Cardiac muscle cell (in vitro differentiated cells and primary cell): ENCODE data around the gene PRPF6. TPM values are rescaled to one million over a fixed set of nuclear protein-coding genes. Genes with fewer than 3 reads are reported as not detected.
A peak's percentile ranks its signal among the peaks of the same experiment; 100 is the strongest.

Experiments used
- DNase-seq, 2 donors: peaks; one replicate each; pipeline versions ENCODE4 v3.0.0 to v3.0.0-alpha.2; 2010 to 2017; ENCODE audit warnings: low read depth in 1 of 2, low spot score in 1 of 2
- H3K27ac ChIP-seq: fragments of 200-600 bp; sonication (generic); 2 replicates; pipeline ENCODE4 v1.5.1; 2016
- H3K27me3 ChIP-seq: fragments of 200-600 bp; sonication (generic); 2 replicates; pipeline ENCODE4 v1.6.0; 2016; ENCODE audit warnings: control low read depth
- H3K36me3 ChIP-seq: fragments of 200-600 bp; sonication (generic); 2 replicates; pipeline ENCODE4 v1.5.1; 2016; ENCODE audit warnings: control low read depth
- H3K4me1 ChIP-seq: fragments of 200-600 bp; sonication (generic); 2 replicates; pipeline ENCODE4 v1.8.1; 2017; ENCODE audit warnings: low read depth, mild to moderate bottlenecking, mixed run types
- H3K4me3 ChIP-seq: fragments of 200-600 bp; sonication (generic); 2 replicates; pipeline ENCODE4 v1.5.1; 2016; ENCODE audit warnings: mild to moderate bottlenecking
- H3K9me3 ChIP-seq: fragments of 200-600 bp; sonication (generic); 2 replicates; pipeline ENCODE4 v1.5.1; 2017; ENCODE audit warnings: low read depth, mild to moderate bottlenecking, control low read depth
- polyA plus RNA-seq: library from polyadenylated mRNA; unstranded; fragments of >200 nt; fragmentation: Nextera tagmentation; extraction: Ambion mirVana; gene quantifications from 2 replicates; pipeline ENCODE4 v1.2.1, GENCODE V29; 2016
- total RNA-seq: library from RNA; depleted of rRNA; stranded (reverse); fragments of >200 nt; gene quantifications from 2 replicates; pipeline ENCODE4 v1.2.3, GENCODE V29; 2016
- TF ChIP-seq, protein P1 (sequence below): IDR thresholded peaks from 2 replicates; pipeline ENCODE4 v1.5.1; 2012; ENCODE audit warnings: low read depth, mild to moderate bottlenecking, low read length

PRPF6 gene
- total and polyA plus RNA-seq, 2 experiments from 2014 or later, result 67.6 to 73.5 TPM

DNA sequence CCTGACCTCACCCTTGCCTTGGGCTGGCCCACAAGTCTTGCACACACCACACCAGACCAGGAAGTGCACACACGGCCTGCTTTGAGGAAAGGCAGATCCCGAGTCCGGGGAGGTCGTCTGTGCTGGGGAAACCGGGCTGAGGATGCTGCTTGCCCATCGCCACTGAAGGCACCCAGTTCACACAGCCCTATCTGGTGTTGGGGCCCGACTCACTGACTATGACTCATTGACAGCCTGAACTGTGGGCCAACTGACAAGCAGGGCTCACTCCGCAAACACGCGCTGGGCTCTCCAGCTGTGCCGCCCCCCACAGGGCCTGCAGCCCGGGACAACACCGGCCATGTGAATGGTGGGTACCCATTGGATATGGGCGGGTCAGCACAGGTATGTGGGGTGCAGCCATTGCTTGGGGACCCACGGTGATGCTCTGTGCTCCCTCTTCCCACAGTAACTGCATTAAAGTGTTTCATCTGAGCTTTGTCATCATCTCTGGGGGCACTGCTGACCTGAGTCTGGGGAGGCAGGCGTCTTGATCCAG, 3.1 kb upstream of the PRPF6 start:
- Histone ChIP-seq H3K9me3 (no peaks in the 10 kb centered on the region), H3K27ac (no peak overlapping the region), H3K4me3 (no peak overlapping the region), H3K36me3 (no peaks in the 10 kb centered on the region), H3K4me1 (peaks cover 8% of the 10 kb centered on the region), H3K27me3 (no peaks in the 10 kb centered on the region)
- peak in 1 of 2 donors; percentile 75 for DNase-seq
- TF ChIP-seq, protein P1, sequence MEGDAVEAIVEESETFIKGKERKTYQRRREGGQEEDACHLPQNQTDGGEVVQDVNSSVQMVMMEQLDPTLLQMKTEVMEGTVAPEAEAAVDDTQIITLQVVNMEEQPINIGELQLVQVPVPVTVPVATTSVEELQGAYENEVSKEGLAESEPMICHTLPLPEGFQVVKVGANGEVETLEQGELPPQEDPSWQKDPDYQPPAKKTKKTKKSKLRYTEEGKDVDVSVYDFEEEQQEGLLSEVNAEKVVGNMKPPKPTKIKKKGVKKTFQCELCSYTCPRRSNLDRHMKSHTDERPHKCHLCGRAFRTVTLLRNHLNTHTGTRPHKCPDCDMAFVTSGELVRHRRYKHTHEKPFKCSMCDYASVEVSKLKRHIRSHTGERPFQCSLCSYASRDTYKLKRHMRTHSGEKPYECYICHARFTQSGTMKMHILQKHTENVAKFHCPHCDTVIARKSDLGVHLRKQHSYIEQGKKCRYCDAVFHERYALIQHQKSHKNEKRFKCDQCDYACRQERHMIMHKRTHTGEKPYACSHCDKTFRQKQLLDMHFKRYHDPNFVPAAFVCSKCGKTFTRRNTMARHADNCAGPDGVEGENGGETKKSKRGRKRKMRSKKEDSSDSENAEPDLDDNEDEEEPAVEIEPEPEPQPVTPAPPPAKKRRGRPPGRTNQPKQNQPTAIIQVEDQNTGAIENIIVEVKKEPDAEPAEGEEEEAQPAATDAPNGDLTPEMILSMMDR, result no peak

DNA sequence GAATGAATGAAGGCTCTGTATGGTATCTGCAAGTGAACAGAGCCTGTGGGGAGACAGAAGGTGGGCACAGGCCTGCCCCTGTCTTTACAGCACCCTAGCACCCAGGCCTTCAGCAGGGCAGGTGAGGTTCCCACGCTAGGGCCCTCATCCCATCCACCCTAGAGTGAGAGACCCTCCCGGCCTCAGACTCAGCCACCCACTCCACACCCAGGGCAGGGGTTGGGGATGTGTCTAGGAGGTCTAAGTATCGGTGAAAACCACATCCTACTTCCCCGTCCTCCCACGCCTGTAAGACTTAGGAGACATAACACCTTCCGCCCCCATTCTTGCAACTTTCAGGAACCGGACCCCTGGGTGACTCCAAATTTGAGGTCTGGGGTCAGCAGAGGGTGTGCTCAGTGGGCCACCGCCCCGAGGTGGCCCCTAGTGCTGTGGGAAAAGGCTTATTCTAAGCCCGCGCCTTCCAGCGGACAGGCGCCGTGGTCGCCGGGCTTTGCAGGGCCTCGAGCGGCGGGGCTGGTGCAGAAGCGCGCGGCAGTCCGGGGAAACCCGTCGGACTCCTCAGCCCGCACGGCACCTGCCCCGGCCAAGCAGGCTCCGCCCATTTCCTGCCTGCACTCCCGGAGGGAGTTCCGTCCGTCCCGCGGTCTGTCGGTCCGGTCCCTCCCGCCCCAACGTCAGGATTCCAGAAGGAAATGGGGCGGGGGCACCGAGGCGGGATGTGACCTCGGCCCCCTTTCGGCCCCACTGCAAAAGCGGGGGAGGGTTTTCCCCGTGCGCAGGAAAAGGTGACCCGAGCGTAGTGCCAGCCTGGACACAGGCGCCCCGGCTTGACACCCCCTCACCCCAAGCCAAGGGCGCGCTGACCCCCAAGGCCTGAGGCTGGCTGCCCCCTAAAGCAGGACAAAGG, 2.4 kb upstream of the PRPF6 start:
- TF ChIP-seq, protein P1, result no peak
- DNase-seq, result peak; percentile 49 to 78
- H3K4me1 ChIP-seq, result peaks cover 8% of the 10 kb centered on the region
- H3K4me3 ChIP-seq, result peak overlapping the region; percentile 75
- H3K27ac ChIP-seq, result no peak overlapping the region
- no peaks in the 10 kb centered on the region for H3K27me3 ChIP-seq
- H3K36me3 ChIP-seq, result no peaks in the 10 kb centered on the region
- H3K9me3 ChIP-seq, result no peaks in the 10 kb centered on the region

DNA sequence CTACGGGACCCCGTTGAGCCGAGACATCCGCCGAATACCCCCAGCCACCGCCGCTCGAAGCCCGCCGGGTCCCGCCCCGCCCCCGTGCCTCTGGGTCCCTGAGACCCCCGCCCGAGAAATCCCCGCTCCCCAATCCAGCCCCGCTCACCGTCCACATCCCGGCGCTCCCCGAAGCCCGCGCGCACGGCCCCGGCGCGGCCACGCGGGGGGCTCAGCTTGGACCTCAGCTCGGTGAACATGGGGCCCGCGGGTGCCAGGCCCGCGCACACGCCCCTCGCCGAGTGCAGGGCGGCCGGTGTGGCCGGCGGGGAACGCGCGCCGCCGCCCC, 1.7 kb upstream of the PRPF6 start:
- Histone ChIP-seq H3K9me3 (no peaks in the 10 kb centered on the region), H3K36me3 (no peaks in the 10 kb centered on the region), H3K27me3 (no peaks in the 10 kb centered on the region), H3K27ac (no peak overlapping the region), H3K4me1 (peaks cover 8% of the 10 kb centered on the region), H3K4me3 (peak overlapping the region; percentile 75)
- TF ChIP-seq, protein P1, result no peak
- DNase-seq, result no peak

DNA sequence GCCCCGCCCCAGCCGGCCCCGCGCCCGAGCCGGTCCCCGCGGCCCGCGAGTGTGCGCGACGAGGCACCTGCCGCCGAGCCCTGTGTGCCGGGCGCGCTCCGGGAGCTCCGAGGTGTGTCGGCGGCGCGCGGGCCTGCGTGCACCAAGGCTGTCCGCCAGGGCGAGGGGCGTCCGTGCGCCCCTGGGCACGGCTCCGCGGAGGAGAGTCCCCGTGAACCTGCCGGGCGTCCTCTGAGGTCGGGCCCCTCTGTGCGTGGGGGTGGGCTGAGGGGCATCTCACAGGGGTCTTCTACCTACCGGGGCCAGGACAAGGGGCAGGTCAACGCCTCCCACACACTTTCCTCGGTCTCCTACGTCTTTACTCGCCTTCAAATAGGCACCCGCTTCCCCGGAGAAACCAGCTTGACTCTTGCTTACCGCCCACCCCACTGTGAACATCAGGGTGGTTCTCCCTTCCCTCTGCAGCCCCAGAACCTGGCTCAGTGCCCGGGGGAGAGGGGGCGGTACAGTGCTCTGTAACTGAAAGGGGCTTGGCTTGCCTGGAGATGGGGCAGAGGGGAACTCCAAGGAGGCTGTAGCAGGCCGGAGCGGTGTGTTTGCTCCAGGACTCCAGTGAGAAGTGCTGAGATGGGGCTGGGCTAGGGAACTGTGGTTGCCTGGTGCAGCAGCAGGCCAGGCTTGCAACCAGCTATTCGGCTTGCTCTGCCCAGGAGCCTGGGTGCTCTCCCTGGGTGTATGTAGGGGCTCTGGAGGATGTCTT, 1.2 kb upstream of the PRPF6 start, which contains the start of gene SAMD10:
TSS of gene SAMD10 (minus strand) at position 86 of the 760 bp plus-strand sequence. CDS start 175 bp downstream, outside the sequence.
- H3K9me3 ChIP-seq, result no peaks in the 10 kb centered on the region
- peaks cover 8% of the 10 kb centered on the region for H3K4me1 ChIP-seq
- peak; percentile 37 to 77 for DNase-seq
- peaks cover 4% of the 10 kb centered on the region for H3K36me3 ChIP-seq
- peak within 1 kb of the TSS; percentile 1 for H3K27ac ChIP-seq
- H3K4me3 ChIP-seq, result peak within 1 kb of the TSS; percentile 75
- H3K27me3 ChIP-seq, result no peaks in the 10 kb centered on the region
- TF ChIP-seq, protein P1, result no peak

DNA sequence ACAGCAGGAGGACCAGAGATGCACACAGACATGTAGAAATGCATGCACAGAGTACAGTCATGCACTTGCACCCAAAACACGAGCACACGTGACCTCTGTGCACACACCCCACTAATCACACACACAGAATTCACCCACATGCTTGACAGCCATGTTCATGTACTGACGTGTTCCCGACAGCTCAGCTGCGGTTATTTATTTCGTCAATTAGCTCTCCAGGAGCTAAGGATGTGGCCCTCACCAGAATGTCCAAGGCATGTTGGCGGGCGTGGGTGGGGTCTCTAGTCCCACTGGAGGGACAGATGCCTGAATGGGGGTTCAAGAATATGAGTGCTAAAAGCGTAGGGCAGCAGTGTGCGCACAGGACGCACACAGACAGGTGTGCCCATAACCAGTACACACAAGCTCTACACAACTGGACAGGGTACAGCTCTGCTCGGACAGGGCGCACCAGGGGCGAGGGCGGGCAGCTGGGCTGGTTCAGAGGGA, 571 bp upstream of the PRPF6 start:
- TF ChIP-seq, protein P1, result no peak
- Histone ChIP-seq H3K27me3 (no peaks in the 10 kb centered on the region), H3K4me3 (peak overlapping the region; percentile 75), H3K27ac (no peak overlapping the region), H3K4me1 (peaks cover 8% of the 10 kb centered on the region), H3K36me3 (peaks cover 10% of the 10 kb centered on the region), H3K9me3 (no peaks in the 10 kb centered on the region)
- DNase-seq, result peak in 1 of 2 donors; percentile 10
